CD14-positive monocyte (primary cell): ENCODE measurements around the gene PRKAR1B. TPM values are rescaled to one million over a fixed set of nuclear protein-coding genes. Genes with fewer than 3 reads are reported as not detected.

ENCODE experiments used
- DNase-seq, 3 donors: peaks; one replicate each; pipeline ENCODE4 v3.0.0-alpha.2; 2011 to 2022
- H2AFZ ChIP-seq: 2 replicates; pipeline ENCODE4 v1.6.0; 2012; ENCODE audit warnings: mild to moderate bottlenecking, low read depth, low read length, inconsistent platforms; ENCODE audit not compliant: insufficient read depth, poor library complexity, severe bottlenecking
- H3K27ac ChIP-seq, 2 donors: 1 replicate in 1 of 2; 2 replicates in 1 of 2; pipeline ENCODE4 v1.5.1; 2012 to 2013; ENCODE audit warnings: low read length in 2 of 2, control low read depth in 1 of 2, inconsistent platforms in 1 of 2, low read depth in 1 of 2, mild to moderate bottlenecking in 1 of 2
- H3K27me3 ChIP-seq, 2 donors: one replicate each; pipeline versions ENCODE4 v1.6.0 to v1.6.1; 2011 to 2013; ENCODE audit warnings: low read length in 2 of 2; ENCODE audit not compliant: control insufficient read depth in 2 of 2, insufficient read depth in 2 of 2
- H3K36me3 ChIP-seq, 2 donors: replicated peaks in 1 of 2; 1 replicate in 1 of 2; 2 replicates in 1 of 2; pipeline versions ENCODE4 v1.5.1 to v1.6.1; 2012 to 2013; ENCODE audit warnings: low read length in 2 of 2, control low read depth in 1 of 2, inconsistent platforms in 1 of 2, mild to moderate bottlenecking in 1 of 2; ENCODE audit not compliant: insufficient read depth in 2 of 2, control insufficient read depth in 1 of 2
- H3K4me1 ChIP-seq, 2 donors: 1 replicate in 1 of 2; 2 replicates in 1 of 2; pipeline versions ENCODE4 v1.5.1 to v1.6.1; 2012 to 2013; ENCODE audit warnings: low read length in 2 of 2, control low read depth in 1 of 2, inconsistent platforms in 1 of 2, mild to moderate bottlenecking in 1 of 2, moderate library complexity in 1 of 2; ENCODE audit not compliant: insufficient read depth in 2 of 2, control insufficient read depth in 1 of 2
- H3K4me2 ChIP-seq: replicated peaks from 2 replicates; pipeline ENCODE3; 2012; ENCODE audit warnings: low read length, moderate library complexity, mild to moderate bottlenecking; ENCODE audit not compliant: poor library complexity, severe bottlenecking; ENCODE audit errors: extremely low read depth
- H3K4me3 ChIP-seq, 3 experiments: fragments of 200-600 bp in 1 of 3; sonication (generic) in 1 of 3; replicated peaks in 1 of 3; 1 replicate in 2 of 3; 2 replicates in 1 of 3; pipeline ENCODE4 v1.5.1; 2011 to 2013; ENCODE audit warnings: low read length in 3 of 3, mild to moderate bottlenecking in 3 of 3, control low read depth in 2 of 3, low read depth in 2 of 3, inconsistent platforms in 1 of 3, moderate library complexity in 1 of 3
- H3K79me2 ChIP-seq: 2 replicates; pipeline ENCODE4 v1.6.0; 2012; ENCODE audit warnings: mild to moderate bottlenecking, control low read depth, inconsistent platforms, low read length, moderate library complexity; ENCODE audit not compliant: insufficient read depth
- H3K9ac ChIP-seq: 2 replicates; pipeline ENCODE4 v1.6.0; 2017; ENCODE audit warnings: low read length, mild to moderate bottlenecking; ENCODE audit not compliant: insufficient read depth, poor library complexity, severe bottlenecking
- H3K9me3 ChIP-seq, 2 donors: replicated peaks in 1 of 2; 1 replicate in 1 of 2; 2 replicates in 1 of 2; pipeline versions ENCODE4 v1.5.1 to v1.6.1; 2012 to 2013; ENCODE audit warnings: low read length in 2 of 2, control low read depth in 1 of 2; ENCODE audit not compliant: control insufficient read depth in 1 of 2, insufficient read depth in 1 of 2
- H4K20me1 ChIP-seq: 2 replicates; pipeline ENCODE4 v1.6.0; 2012; ENCODE audit warnings: mild to moderate bottlenecking, low read length, control low read depth, moderate library complexity; ENCODE audit not compliant: insufficient read depth
- H3K27ac Mint-ChIP-seq, 7 donors: one replicate each; pipeline ENCODE4 v1.8.0; 2020; ENCODE audit warnings: mild to moderate bottlenecking in 7 of 7, mixed read lengths in 7 of 7, moderate library complexity in 6 of 7, inconsistent platforms in 2 of 7
- H3K27me3 Mint-ChIP-seq, 3 donors: one replicate each; pipeline ENCODE4 v1.8.0; 2021 to 2022; ENCODE audit warnings: low read depth in 3 of 3, mild to moderate bottlenecking in 3 of 3, mixed read lengths in 3 of 3, moderate library complexity in 3 of 3, inconsistent platforms in 1 of 3
- H3K36me3 Mint-ChIP-seq, 2 donors: one replicate each; pipeline ENCODE4 v1.8.0; 2020; ENCODE audit warnings: mixed read lengths in 2 of 2, inconsistent platforms in 1 of 2, mild to moderate bottlenecking in 1 of 2
- H3K4me1 Mint-ChIP-seq: one replicate; pipeline ENCODE4 v1.8.0; 2020; ENCODE audit warnings: mild to moderate bottlenecking, mixed read lengths
- H3K4me3 Mint-ChIP-seq, 2 donors: one replicate each; pipeline ENCODE4 v1.8.0; 2020; ENCODE audit warnings: mild to moderate bottlenecking in 2 of 2, mixed read lengths in 2 of 2, moderate library complexity in 1 of 2
- H3K9me3 Mint-ChIP-seq, 7 donors: one replicate each; pipeline ENCODE4 v1.8.0; 2020 to 2022; ENCODE audit warnings: mixed read lengths in 7 of 7, mild to moderate bottlenecking in 6 of 7, moderate library complexity in 6 of 7, inconsistent platforms in 2 of 7
- CTCF ChIP-seq: fragments of 200-600 bp; IDR thresholded peaks from one replicate; pipeline ENCODE4 v1.8.0; 2022; ENCODE audit warnings: antibody characterized with exemption, mild to moderate bottlenecking
- WGBS: methylation state at CpG from one replicate; pipeline ENCODE4 v1.1.5; 2013; ENCODE audit warnings: missing lambda C conversion rate; ENCODE audit not compliant: insufficient coverage; 5-methylcytosine and 5-hydroxymethylcytosine counted together
- intact Hi-C, 2 donors: fragments of 100-400 bp; cut with micrococcal nuclease; formaldehyde crosslinking; loops; one replicate each; pipeline versions ENCODE4 v1.15.0 to v1.15.1; 2023
- polyA plus RNA-seq, 3 donors: library from polyadenylated mRNA; depleted of rRNA in 1 of 3; unstranded in 2 of 3; stranded (reverse) in 1 of 3; fragments of 300-500 nt in 2 of 3; fragments of >200 nt in 1 of 3; fragmentation: Illumina TruSeq in 2 of 3; gene quantifications; 1 replicate in 2 of 3; 2 replicates in 1 of 3; pipeline ENCODE4 v1.2.3, GENCODE V29; 2012 to 2021

PRKAR1B gene
- polyA plus RNA-seq, 3 donors, result 0.94 to 2.1 (median 1.1) TPM

DNA sequence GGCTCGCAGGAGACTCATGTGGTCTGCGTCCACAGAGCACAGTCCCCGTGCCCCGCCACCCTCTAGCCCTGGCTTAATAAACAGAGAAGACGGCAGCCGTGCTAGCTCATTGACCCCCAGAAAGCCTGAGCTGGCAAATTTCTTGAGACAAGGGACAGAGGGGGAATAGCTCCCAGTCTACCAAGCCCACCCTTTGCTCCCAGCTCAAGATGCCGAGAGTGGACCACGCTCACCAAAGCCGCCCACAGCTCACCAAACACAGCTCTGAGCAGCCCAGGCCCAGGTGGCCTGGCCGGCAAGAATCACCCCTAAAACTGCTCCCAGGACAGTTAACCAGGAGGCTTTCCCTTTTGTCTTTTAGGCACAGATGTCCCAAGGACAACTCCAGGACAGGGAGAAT is 212.8 kb downstream of the PRKAR1B start:
- Histone ChIP-seq H3K4me1 (no peaks in the 10 kb centered on the region), H3K4me2 (no peak overlapping the region), H3K9me3 (peaks cover 0 to 5% of the 10 kb centered on the region in 2 donors), H3K27ac (no peak overlapping the region), H3K9ac (no peak overlapping the region), H3K79me2 (no peaks in the 10 kb centered on the region), H3K27me3 (peaks cover 17 to 42% of the 10 kb centered on the region in 2 donors), H3K4me3 (no peak overlapping the region), H4K20me1 (no peaks in the 10 kb centered on the region), H2AFZ (no peak overlapping the region), H3K36me3 (no peaks in the 10 kb centered on the region)
- Mint-ChIP-seq H3K27ac (no peak overlapping the region), H3K36me3 (no peaks in the 10 kb centered on the region), H3K4me1 (peaks cover 8% of the 10 kb centered on the region), H3K4me3 (no peak overlapping the region), H3K9me3 (peaks cover 0 to 6% (median 0%) of the 10 kb centered on the region in 7 donors), H3K27me3 (peaks cover 35 to 51% (median 47%) of the 10 kb centered on the region in 3 donors)
- WGBS, result 90% methylated on average over 10 of the region's 10 CpGs
- intact Hi-C loops, result no loop called here
- TF ChIP-seq CTCF, result no peak
- DNase-seq, result no peak

- no peak for TF ChIP-seq CTCF
- H3K4me3 Mint-ChIP-seq, result no peak overlapping the region
- H3K27ac Mint-ChIP-seq, result no peak overlapping the region
- H3K79me2 ChIP-seq, result no peaks in the 10 kb centered on the region
- H3K4me3 ChIP-seq, result no peak overlapping the region
- peaks cover 0 to 5% of the 10 kb centered on the region in 2 donors for H3K9me3 ChIP-seq
- H3K9ac ChIP-seq, result no peak overlapping the region
- H3K4me1 ChIP-seq, result no peaks in the 10 kb centered on the region
- peaks cover 0 to 6% (median 0%) of the 10 kb centered on the region in 7 donors for H3K9me3 Mint-ChIP-seq
- no peaks in the 10 kb centered on the region for H3K36me3 ChIP-seq
- peaks cover 32 to 46% (median 42%) of the 10 kb centered on the region in 3 donors for H3K27me3 Mint-ChIP-seq
- DNase-seq, result no peak
- H3K27ac ChIP-seq, result no peak overlapping the region
- intact Hi-C loops, result no loop called here
- no peaks in the 10 kb centered on the region for H3K36me3 Mint-ChIP-seq
- WGBS, result 89% methylated on average over 19 of the region's 20 CpGs
- H2AFZ ChIP-seq, result no peak overlapping the region
- peaks cover 8% of the 10 kb centered on the region for H3K4me1 Mint-ChIP-seq
- no peaks in the 10 kb centered on the region for H4K20me1 ChIP-seq
- no peak overlapping the region for H3K4me2 ChIP-seq
- peaks cover 15 to 39% of the 10 kb centered on the region in 2 donors for H3K27me3 ChIP-seq
These were observed 213.4 kb downstream of the PRKAR1B start for GRCh38 chr7:513521-514166.
